ENCODE data around the gene HJURP.

The HJURP gene

GRCh38 chr2:233799716-233800115 lies 54.6 kb downstream of the HJURP start:
- Histone ChIP-seq H3K4me1 (ENCODE audit: insufficient read depth, poor library complexity, severe bottlenecking) (no peaks in the 10 kb centered on the region), H3K36me3 (ENCODE audit: low read depth) (no peaks in the 10 kb centered on the region), H3K27me3 (ENCODE audit: insufficient read depth, poor library complexity, severe bottlenecking) (no peaks in the 10 kb centered on the region), H3K9me3 (ENCODE audit: severe bottlenecking) (no peaks in the 10 kb centered on the region), H3K27ac (ENCODE audit: poor library complexity, severe bottlenecking) (no peak overlapping the region), H3K4me3 (ENCODE audit: severe bottlenecking) (no peak overlapping the region)
- TF ChIP-seq, protein P1, sequence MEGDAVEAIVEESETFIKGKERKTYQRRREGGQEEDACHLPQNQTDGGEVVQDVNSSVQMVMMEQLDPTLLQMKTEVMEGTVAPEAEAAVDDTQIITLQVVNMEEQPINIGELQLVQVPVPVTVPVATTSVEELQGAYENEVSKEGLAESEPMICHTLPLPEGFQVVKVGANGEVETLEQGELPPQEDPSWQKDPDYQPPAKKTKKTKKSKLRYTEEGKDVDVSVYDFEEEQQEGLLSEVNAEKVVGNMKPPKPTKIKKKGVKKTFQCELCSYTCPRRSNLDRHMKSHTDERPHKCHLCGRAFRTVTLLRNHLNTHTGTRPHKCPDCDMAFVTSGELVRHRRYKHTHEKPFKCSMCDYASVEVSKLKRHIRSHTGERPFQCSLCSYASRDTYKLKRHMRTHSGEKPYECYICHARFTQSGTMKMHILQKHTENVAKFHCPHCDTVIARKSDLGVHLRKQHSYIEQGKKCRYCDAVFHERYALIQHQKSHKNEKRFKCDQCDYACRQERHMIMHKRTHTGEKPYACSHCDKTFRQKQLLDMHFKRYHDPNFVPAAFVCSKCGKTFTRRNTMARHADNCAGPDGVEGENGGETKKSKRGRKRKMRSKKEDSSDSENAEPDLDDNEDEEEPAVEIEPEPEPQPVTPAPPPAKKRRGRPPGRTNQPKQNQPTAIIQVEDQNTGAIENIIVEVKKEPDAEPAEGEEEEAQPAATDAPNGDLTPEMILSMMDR (IDR thresholded peaks at IDR 0.05; ENCODE audit: poor library complexity, severe bottlenecking): no peak
- DNase-seq (ENCODE audit: low spot score) (no peak), ATAC-seq (ENCODE audit: low read depth) (no peak)

- TF ChIP-seq, protein P1 (IDR thresholded peaks at IDR 0.05; ENCODE audit: poor library complexity, severe bottlenecking): no peak
- ATAC-seq (ENCODE audit: low read depth) (no peak), DNase-seq (ENCODE audit: low spot score) (no peak)
- Histone ChIP-seq H3K9me3 (ENCODE audit: severe bottlenecking) (no peaks in the 10 kb centered on the region), H3K36me3 (ENCODE audit: low read depth) (no peaks in the 10 kb centered on the region), H3K4me1 (ENCODE audit: insufficient read depth, poor library complexity, severe bottlenecking) (no peaks in the 10 kb centered on the region), H3K27me3 (ENCODE audit: insufficient read depth, poor library complexity, severe bottlenecking) (no peaks in the 10 kb centered on the region), H3K27ac (ENCODE audit: poor library complexity, severe bottlenecking) (no peak overlapping the region), H3K4me3 (ENCODE audit: severe bottlenecking) (no peak overlapping the region)
Measured at GRCh38 chr2:233799087-233799665, 55.2 kb downstream of the HJURP start.

DNA sequence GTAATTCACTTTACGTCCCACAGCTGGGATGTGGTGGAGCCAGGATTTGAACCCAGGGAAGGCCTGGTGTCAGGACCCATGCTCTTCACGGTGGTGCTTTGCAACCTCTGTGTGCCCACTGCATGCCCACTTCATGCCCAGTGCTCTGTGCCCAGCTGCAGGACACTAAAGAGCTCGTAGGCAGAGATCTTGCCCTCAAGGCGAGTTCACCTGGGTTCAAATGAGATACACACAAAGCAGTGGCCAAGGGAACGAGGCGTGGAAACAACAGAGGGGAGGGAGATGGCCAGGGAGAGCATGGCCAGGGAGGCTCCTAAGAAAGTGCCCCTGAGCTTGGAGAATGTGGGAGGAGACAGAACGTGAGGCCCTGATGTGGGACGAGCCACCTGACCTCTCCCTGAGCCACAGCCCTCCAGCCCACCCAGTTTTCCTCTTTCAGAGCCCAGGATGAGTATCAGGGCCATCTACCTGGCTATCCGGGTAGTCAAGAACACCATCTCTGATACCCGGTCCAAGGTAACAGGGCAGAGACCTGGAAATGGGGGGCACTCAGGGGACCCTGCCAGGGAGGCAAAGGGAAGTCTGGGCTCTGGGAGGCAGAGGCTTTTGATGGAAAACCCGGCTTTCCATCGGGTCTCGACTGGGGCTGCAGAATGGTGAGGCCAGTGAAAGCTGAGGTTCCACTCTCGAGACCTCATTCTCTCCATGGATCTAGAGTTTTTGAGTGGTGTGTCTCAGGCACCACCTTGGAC lies 55.8 kb downstream of the HJURP start:
- Histone ChIP-seq H3K27me3 (ENCODE audit: insufficient read depth, poor library complexity, severe bottlenecking) (no peaks in the 10 kb centered on the region), H3K4me3 (ENCODE audit: severe bottlenecking) (no peak overlapping the region), H3K9me3 (ENCODE audit: severe bottlenecking) (no peaks in the 10 kb centered on the region), H3K4me1 (ENCODE audit: insufficient read depth, poor library complexity, severe bottlenecking) (no peaks in the 10 kb centered on the region), H3K36me3 (ENCODE audit: low read depth) (no peaks in the 10 kb centered on the region), H3K27ac (ENCODE audit: poor library complexity, severe bottlenecking) (no peak overlapping the region)
- TF ChIP-seq, protein P1 (IDR thresholded peaks at IDR 0.05; ENCODE audit: poor library complexity, severe bottlenecking): no peak
- DNase-seq (ENCODE audit: low spot score) (no peak), ATAC-seq (ENCODE audit: low read depth) (no peak)

DNA sequence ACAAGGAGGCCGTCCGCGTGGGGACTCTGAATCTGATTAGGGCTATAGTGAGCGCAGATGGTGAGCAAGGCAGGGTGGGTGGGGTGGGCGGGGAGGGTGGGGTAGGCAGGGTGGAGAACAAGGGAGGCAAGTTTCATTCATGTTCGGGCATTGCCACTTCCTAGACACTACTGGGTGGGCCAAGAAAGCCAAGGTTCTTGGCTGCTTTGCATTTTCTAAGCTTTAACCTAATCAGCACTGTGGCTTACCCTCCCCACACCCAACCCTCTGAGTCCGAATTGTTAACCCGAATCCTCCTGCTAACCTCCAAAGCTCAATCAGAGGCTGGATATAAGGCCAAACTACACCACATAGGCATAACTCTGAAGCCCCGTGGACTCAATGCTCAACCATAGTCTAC lies 58.1 kb downstream of the HJURP start:
- no peaks in the 10 kb centered on the region for H3K27me3 ChIP-seq (ENCODE audit: insufficient read depth, poor library complexity, severe bottlenecking)

More for the DNA sequence above, 58.1 kb downstream of the HJURP start:
- TF ChIP-seq, protein P1 (IDR thresholded peaks at IDR 0.05; ENCODE audit: poor library complexity, severe bottlenecking): no peak
- no peak for DNase-seq (ENCODE audit: low spot score)
- no peak overlapping the region for H3K27ac ChIP-seq (ENCODE audit: poor library complexity, severe bottlenecking)
- no peak overlapping the region for H3K4me3 ChIP-seq (ENCODE audit: severe bottlenecking)
- H3K4me1 ChIP-seq (ENCODE audit: insufficient read depth, poor library complexity, severe bottlenecking): no peaks in the 10 kb centered on the region
- no peak for ATAC-seq (ENCODE audit: low read depth)
- H3K9me3 ChIP-seq (ENCODE audit: severe bottlenecking): no peaks in the 10 kb centered on the region
- no peaks in the 10 kb centered on the region for H3K36me3 ChIP-seq (ENCODE audit: low read depth)
